HUDEP-2 (cell line): Measurements from ENCODE around the gene RIMBP3C.
"Not testable (repeated sequence)": the region's sequence is repeated elsewhere in the genome, so short reads cannot be mapped to it uniquely, and the experiment has no call there.

Source experiments
- DNase-seq, 76 experiments: peaks; one replicate each; lab custom pipeline; 2025; ENCODE audit not compliant: unreplicated experiment in 76 of 76; lab: John Stamatoyannopoulos, UW

The RIMBP3C gene

GRCh38 chr22:21532863-21533648 lies 18.2 kb downstream of the RIMBP3C start:
- not testable (repeated sequence) for DNase-seq

- DNase-seq = not testable (repeated sequence)
These were observed 19.7 kb downstream of the RIMBP3C start for GRCh38 chr22:21531525-21531924.

DNA sequence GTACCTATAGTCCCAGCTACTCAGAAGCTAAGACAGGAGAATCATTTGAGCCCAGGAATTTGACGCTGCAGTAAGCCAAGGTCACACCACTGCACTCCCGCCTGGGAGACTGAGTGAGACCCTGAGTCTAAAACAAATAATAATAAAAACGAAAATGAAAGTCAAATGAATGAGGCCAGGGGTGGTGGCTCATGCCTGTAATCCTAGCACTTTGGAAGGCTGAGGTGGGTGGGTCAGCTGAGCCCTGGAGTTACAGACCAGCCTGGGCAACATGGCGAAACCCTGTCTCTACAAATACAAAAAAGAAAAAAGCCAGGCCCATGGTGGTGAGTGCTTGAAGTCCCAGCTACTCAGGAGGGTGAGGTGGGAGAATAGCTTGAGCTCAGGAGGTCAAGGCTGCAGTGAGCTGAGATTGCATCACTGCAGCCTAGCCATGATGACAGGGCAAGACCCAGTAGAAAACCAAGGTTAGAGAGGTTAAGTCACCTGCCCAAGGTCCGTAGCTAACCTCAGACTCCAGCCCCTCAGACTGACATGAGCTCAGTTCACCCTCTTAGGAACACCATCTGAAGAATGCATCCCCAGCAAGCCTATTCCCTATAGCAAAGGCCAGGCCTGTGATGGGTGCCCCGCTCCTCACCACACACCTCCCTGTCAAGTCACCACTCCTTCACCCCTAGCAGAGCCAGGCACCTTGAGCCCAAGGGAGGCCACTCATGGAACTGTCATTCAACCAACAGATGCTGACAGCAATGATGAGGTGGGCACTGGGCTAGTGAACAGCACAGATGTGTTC lies 24.4 kb downstream of the RIMBP3C start:
- not testable (repeated sequence) for DNase-seq

GRCh38 chr22:21516970-21517764 lies 34.1 kb downstream of the RIMBP3C start:
- DNase-seq = not testable (repeated sequence)

GRCh38 chr22:21516522-21516921 lies 34.7 kb downstream of the RIMBP3C start:
- DNase-seq = not testable (repeated sequence)

DNA sequence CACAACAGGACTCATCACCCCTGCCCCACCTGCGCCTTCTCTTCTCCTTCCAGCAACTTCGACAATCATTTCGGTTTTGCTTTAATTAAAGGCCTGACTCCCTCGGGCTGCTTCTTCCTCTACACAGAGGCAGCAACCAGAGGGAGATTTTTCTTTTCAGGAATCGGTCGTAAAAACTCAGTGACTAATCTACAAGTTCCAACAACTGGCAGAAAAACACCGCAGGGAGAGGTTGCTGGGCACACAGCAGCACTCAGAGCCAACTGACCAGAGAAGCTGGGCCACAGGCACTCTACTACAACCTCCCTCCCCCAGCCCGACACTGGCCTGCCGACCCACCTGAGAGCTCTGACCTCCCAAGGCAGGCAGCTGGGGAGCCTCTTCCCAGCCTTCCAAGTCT lies 36.0 kb downstream of the RIMBP3C start:
- not testable (repeated sequence) for DNase-seq

- not testable (repeated sequence) for DNase-seq
These were observed 37.1 kb downstream of the RIMBP3C start for GRCh38 chr22:21514117-21514516.

DNA sequence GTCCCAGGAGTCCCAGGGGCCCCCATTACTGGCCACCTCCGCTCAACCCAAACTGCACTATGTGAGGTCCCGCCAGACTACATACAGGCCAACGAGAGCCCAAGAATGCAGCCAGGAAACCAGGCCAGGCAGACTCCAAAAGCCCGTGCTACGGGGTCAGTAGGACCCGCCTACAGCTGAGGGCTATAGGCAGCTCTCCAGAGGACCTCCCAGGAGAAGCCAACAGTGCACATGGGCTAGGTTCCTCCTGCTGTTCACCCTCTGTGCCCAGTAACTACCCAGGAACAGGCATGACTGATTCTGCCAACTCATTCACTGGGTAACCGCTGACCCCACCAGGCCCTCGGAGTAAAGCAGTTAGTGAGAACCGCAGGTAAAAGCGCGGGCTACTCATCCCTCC lies 39.2 kb downstream of the RIMBP3C start:
- not testable (repeated sequence) for DNase-seq

GRCh38 chr22:21510397-21510796 lies 40.9 kb downstream of the RIMBP3C start:
- not testable (repeated sequence) for DNase-seq

DNA sequence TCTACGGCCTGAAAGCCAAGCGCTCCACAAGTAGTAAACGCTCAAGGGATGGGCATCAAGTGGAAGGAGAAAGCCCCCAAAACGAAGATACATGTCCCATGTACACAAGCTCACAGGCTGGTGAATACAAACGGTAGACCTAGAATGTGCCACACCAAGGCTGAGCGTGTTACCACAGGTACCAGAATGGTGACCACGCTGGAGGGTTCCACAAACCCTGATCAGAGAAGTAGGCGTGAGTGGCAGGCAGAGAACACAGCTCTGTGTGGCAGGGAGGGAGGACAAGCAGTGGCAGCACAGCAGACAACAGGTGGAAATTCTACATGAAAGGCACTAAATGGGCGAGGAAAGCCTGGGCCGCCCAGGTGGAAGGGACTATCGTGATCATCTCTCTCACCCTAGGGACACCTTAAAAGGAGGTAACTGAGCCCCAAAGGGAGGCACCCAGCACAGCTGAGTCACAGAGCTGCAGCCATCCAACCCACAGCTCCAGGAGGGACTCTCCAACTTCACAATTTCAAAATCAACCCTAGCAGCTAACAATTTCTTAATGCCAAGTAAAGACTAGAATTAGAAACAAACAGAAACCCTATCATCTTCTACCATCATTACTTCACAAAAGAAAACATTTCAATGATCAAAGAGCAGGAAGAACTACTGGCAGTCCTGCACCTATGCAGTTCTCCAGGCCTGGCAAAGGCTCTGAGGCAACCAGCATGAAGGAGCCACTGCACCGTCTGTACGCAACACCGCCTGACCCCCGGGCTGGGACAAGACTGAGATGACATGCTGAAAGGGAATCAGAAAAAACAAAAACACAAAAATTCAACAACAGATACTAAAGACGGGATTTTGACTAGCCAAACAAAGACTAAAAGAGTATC lies 51.4 kb downstream of the RIMBP3C start:
- DNase-seq = not testable (repeated sequence)

- DNase-seq = not testable (repeated sequence)
These were observed 52.8 kb downstream of the RIMBP3C start for GRCh38 chr22:21498489-21498888.

DNA sequence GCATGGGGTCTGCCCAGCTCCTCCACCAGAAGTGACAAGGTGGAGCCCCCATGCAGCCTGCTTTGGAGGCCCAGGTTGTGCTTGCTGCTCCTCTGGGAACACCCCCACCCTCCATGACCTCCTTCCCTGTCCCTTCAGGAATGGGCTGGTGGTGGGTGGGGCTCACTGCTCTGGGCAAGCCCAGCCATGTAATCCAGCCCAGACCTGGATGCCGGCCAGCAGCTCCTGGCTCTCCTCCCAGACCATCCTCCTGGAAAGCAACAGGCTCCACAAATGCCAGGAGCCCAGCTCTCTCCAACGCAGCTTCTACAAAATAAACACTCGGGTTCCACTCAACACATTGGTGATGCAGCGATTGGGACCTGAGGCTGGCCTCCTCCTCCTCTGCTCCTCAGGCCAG lies 53.3 kb downstream of the RIMBP3C start:
- DNase-seq = not testable (repeated sequence)
